ENCODE measurements around the gene CDK10.

CDK10 gene

DNA sequence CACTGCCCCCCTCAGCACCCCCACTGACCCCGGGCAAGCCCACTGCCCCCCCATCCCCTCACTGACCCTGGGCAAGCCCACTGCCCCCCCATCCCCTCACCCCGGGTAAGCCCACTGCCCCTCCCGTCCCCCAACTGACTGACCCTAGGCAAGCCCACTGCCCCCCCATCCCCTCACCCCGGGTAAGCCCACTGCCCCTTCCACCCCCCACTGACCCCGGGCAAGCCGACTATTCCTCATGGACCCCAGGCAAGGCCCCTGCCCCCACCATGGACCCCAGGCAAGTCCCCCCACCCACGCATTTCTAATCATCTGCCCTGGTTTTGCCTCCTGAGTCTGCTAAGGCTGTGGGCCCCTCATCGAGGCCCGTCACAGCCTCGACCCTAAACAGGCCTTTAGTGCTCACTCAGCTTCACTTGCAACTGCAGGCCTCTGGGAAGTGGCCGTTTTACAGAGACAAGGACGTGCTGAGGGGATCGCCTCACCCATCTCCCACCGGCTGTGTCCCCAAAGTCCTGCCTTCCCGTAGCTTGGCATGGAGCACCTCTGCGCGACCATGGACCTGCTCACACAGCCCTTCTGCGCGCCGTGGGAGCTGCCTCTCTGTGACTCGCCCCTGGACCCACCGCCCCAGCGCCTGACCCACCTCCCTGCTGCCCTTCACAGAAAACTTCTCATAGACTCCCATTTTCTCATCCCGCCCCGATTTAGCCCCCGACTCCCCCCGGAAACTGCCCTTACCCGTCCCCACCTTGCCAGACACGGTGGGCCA lies 30.6 kb downstream of the CDK10 start:
- DNase-seq, result no peak

DNA sequence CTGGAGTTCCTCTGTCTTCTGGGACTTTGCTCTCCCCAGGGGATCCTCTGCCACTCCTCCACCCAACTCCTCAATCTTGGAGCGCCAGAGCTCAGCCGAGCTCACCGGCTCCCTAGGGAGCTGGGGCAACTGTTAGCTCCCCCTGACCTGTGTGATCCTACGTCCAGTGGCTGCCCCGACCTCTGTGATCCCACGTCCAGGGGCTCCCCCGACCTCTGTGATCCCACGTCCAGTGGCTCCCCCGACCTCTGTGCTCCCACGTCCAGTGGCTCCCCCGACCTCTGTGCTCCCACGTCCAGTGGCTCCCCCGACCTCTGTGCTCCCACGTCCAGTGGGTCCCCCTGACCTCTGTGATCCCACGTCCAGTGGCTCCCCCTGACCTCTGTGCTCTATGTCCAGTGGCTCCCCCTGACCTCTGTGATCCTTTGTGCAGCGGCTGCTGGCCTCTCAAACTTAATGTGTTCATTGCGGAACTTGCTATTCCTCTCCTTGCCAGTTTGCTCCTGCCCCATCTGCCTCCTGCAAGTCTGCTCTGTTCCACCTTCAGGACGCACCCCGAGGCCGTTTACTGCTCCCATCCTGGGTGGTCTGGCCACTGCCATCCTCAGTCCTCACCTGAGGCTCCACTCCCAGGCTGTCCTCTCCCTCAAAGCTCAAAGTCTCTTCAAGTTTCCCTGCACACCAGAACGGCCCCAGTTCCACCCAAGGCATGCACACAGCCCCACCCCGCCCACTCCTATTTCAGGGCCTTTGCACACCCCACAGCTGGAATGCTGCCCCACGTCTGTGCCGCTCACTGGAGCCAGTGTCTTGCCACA lies 31.4 kb downstream of the CDK10 start:
- no peak for DNase-seq

GRCh38 chr16:89720551-89720812 lies 34.0 kb downstream of the CDK10 start:
- no peak for DNase-seq

GRCh38 chr16:89720813-89721545 lies 34.5 kb downstream of the CDK10 start, which contains the start of the genes VPS9D1 and ZNF276:
VPS9D1 (minus strand) TSS chr16:89720898; CDS start chr16:89720861, 37 bp downstream.
ZNF276 (plus strand) TSS chr16:89721537; CDS start chr16:89721641, 104 bp downstream.
- peak; percentile 82 for DNase-seq

DNA sequence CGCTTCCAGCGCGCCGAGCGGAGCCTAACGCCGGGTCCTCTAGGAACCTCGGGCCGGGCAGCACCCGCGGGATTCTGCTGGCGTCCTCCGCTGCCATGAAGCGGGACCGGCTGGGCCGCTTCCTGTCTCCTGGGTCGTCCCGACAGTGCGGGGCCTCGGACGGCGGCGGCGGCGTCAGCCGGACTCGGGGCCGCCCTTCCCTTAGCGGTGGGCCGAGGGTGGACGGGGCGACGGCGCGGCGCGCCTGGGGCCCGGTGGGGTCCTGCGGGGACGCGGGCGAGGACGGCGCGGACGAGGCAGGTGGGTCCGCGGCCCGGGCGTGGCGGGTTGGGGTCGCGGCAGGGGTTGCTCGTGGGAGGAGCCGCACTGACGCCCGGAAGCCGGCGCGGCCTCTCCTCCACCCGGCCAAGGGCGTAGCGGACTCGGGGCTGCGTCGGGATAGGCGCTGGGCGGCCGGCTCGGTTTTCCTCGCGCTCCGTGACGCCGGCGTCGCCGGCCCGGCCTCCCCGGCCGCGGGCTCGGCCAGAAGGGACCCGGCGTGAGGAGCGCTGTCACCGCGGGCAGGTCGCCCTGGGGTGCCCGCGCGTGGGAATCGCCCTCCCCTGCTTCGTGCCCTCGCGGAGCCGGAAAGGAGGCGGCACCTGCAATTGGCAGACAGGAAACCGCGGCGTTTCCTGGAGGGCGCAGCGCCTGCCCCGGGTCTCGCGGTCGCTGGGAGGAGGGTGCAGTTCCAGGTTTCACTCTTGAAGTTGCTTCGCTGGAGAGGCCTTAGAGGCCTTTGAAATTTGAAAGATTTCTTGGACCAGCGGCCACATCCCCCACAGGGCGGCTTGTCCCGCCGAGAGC lies 35.3 kb downstream of the CDK10 start:
- DNase-seq, result peak; percentile 86

DNA sequence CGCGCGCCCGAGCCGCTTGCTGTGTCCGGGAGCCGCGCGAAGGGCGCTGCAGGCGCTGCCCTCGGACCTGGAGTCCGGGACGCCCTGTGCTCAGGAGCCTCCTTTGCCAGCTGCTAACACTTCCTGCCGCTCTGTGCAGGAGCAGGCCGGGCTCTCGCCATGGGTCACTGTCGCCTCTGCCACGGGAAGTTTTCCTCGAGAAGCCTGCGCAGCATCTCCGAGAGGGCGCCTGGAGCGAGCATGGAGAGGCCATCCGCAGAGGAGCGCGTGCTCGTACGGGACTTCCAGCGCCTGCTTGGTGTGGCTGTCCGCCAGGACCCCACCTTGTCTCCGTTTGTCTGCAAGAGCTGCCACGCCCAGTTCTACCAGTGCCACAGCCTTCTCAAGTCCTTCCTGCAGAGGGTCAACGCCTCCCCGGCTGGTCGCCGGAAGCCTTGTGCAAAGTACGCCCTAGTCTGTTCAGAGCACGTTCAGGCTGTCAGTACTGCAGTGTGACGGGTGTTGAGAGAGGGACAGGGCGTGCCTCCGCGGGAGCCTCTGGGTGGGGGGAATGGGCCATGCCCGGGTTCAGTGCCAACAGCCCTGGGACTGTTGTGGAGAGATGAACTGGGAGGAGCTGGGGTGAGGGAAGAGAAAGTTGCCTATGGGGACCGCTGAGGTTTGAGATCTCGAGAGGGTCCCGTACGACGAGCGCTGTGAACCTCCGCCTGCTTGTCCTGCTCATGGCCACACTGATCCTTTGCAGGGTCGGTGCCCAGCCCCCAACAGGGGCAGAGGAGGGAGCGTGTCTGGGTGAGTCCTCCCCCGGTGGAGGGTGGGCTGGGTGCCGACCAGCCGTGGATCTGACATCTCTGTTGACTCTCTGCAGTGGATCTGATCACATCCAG lies 36.1 kb downstream of the CDK10 start:
- DNase-seq, result peak; percentile 55

DNA sequence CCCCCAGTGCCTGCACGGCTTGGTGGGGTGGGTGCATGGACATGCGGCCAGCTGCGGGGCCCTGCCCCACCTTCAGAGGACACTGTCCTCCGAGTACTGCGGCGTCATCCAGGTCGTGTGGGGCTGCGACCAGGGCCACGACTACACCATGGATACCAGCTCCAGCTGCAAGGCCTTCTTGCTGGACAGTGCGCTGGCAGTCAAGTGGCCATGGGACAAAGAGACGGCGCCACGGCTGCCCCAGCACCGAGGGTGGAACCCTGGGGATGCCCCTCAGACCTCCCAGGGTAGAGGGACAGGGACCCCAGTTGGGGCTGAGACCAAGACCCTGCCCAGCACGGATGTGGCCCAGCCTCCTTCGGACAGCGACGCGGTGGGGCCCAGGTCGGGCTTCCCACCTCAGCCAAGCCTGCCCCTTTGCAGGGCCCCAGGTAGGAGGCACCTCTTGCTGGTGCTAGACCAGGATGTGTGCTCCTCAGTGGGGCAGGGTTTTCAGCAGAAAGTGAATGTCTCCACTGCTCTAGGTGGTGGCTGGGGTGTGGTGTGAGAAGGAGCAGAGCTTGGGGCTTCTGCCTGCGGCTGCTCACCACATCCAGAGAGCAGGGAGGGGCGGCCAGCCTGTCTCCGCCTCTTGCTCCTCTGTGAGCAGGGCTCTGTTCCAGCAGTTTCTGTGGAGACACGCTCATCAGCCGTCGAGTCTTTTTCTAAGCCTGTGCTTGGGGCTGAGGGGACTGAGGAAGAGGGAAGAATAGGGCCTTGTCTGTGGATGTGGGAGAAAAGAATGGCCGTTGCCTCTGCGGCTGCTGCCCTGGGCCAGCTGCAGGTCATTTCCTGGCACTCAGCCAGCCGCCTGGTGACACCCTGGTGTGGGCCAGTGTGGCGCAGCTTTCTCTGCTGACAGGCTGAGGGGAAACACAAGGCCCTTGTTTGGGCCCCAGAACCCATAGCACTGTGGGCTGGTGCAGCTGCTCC lies 37.1 kb downstream of the CDK10 start:
- DNase-seq, result peak; percentile 55

DNA sequence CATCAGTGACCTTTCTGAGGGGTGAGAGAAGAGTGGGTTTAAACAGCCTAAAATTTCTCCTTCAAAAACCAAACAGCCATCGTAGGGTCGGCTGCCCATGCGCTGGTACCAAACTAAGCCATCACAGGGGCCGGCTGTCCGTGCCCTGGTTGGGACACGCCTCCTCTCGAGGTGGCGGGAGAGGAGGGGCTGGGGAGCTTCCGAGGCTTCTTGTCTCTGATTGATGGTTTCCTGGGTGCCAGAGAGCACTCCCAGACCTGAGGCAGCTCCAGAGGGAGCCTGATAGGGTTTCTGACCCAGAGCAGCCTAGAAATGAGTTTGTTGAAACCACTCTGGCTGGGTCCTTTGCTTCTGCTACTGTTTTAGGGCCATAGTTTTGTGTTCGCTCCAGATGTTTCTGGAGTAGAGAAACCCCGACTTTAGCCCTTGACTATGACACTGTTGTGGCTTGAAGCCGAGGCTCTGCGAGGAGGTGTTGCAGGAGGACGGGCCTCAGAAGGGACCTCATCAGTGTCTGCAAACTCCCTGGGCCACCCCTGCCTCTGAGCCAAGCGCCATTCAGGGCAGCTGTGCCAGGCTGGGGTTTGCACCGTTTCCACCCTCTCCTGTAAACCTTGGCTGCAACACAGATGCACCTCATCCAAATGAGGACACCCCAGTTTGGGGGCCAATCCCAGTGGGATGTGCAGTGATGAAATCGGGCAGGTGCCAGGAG lies 41.1 kb downstream of the CDK10 start:
- no peak for DNase-seq

DNA sequence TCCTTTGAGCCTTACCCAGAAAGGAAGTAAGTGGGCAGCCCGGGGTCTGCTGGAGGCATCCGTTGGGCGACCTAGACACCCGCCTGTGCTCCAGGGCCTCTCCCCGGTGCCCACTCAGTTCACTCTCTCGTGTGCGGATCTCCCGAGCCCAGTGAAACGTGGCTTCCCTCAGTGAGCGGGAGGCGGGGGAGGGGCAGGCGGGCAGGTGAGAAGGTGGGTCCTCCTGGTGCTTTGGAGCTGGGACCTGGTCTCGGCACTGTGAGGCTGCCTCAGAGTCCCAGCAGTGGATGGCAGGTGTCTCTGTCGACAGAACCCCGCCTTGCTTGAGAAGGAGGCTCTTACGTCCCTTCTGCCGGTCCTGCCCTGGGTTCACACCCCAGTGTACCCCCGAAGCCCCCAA lies 42.8 kb downstream of the CDK10 start:
- no peak for DNase-seq

DNA sequence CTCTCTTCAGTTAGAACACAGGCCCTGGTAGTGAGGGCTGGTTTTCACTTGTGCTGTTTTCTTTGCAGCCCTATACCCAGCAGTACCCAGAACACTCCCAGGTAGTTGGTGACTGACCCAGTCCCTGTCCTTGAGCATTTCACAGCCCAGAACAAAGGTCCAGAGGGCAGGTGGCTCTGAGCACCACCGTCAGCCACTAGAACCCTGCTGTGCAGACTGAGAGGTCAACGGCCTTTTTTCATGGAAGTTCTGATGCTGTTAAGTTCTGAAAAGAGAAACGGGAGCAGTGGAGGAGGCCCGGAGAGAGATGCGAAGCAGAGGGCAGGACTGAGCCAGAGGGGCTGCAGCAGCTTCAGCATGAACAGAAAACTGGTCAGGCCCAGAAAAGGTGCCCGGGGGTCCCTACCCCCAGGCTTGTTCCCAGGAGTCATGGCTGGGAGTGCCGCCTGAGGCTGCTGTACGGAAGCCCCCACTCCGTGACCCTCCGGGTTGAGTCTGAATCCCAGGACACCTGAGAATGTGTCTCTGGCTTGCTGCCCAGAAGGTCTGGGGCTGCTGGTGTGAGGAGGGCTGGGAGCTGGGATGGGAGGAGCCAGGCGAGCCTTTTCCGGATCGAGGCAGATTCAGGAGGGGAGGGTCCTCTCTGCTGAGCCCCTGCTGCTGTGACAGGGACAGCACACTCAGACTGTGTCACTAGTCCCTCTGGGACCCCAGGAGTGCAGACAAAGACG lies 43.5 kb downstream of the CDK10 start:
- no peak for DNase-seq

GRCh38 chr16:89730610-89731234 lies 44.2 kb downstream of the CDK10 start:
- DNase-seq, result no peak

DNA sequence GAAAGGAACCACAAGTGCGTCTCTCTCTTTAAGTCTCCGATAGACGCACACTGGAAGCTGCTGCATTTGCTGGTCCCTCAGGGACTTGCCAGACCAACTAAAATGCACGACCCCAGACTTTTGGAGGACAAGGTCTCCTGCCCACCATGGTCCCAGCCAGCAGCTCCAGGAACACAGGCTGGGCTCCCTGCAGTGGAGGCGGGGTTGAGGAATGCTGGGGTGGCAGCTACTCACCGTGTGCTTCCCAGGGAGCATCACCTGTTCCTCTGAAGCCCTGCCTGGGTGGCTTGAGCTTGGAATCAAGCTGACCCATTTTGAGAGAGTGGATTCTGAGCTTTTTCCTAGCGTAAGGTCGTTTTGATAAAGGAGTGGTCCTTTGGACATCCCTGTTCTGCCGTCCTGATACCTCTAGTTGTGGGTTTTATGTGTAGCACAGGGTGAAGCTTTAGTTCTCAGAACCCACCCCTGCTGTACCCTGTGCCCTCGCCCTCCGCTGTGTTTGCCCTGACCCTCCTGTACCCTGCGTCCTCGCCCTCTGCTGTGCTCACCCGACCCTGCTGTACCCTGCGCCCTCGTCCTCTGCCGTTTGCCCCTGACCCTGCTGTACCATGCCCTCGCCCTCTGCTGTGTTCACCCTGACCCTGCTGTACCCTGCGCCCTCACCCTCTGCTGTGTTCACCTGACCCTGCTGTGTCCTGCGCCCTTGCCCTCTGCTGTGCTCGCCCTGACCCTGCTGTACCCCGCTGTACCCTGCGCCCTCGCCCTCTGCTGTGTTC lies 45.8 kb downstream of the CDK10 start:
- DNase-seq, result no peak

GRCh38 chr16:89732918-89733242 lies 46.4 kb downstream of the CDK10 start:
- no peak for DNase-seq

GRCh38 chr16:89733322-89733721 lies 46.8 kb downstream of the CDK10 start:
- DNase-seq, result no peak

GRCh38 chr16:89733792-89734191 lies 47.3 kb downstream of the CDK10 start:
- DNase-seq, result no peak

GRCh38 chr16:89736554-89736953 lies 50.1 kb downstream of the CDK10 start:
- DNase-seq, result no peak

- no peak for DNase-seq
These were observed 51.0 kb downstream of the CDK10 start for GRCh38 chr16:89737341-89738071.
